Measurements from ENCODE around the gene IL1RAPL1.

- TF ChIP-seq CTCF (IDR thresholded peaks at IDR 0.05) = no peak
- TF ChIP-seq ZFX (IDR thresholded peaks at IDR 0.05; ENCODE audit: borderline replicate concordance) = no peak
Observed at GRCh38 chrX:29196501-29196900, 609.3 kb downstream of the IL1RAPL1 start.
